GM04503 (cell line): Measurements from ENCODE around the gene ANKS3.

Experiments used
- DNase-seq: peaks from one replicate; pipeline ENCODE4 v3.0.0-alpha.2; 2012; ENCODE audit warnings: low read depth

The ANKS3 gene

GRCh38 chr16:4724661-4725270, 9.3 kb downstream of the ANKS3 start:
- no peak for DNase-seq

GRCh38 chr16:4723071-4723767, 10.9 kb downstream of the ANKS3 start:
- DNase-seq, result no peak

DNA sequence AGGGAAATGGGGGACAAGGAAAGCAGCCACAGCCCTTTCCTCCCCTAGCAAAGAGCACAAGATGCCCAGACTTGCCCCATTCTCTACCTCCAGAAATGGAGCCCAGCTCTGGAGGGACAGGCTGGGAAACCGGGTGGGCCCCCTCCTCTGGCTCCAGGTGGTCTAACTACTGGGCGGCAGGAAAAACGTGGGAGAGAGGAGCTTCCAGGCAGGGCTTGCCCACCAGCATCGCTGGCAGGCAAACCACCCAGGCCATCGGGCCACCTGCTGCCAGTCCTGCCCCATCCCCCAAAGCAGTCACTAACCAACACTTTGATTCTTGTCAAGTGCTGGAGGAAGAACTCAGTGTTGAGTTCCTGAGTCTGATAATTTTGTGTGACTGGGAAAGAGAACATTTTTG, 15.6 kb downstream of the ANKS3 start:
- no peak for DNase-seq

GRCh38 chr16:4714996-4715395, 19.1 kb downstream of the ANKS3 start:
- DNase-seq, result no peak

DNA sequence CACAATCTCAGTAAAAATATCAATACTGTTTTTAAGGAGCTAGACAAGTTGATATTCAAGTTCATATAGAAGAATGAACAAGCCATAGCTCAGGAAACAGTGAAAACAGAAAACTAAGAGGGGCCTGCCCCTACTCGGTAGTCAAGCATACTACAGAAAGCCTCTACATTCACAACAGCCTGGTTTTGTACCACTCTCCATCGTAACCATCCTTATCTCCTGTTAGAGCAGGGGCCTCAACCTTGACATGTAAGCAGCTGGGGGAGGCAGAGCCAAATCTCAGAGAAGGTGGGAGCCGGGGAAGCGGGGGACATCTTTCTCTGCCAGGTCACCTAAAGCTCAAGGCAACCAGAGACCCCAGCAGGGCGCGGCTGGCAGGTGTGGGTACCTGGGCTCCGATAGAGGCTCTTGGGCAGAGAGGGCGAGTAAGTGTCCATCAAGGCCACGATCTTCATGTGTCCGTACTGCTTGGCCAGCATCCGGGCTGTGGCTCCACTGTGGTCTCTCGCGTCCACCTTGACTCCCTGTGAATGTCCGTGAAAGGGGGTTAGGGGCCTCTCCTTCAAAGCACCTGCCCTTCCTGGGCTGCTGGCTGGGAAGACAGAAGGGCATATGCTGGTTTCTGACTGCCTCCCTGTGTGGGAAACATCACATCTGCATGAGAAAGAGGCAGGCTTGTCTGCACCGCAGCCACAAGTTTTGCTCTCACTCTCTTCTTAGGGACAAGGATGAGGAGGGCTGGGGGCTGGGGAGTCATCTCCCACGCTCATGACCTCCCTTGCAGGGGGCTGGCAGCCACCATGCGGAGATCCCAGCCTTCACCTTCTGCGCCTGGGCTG, 20.2 kb downstream of the ANKS3 start:
- no peak for DNase-seq

DNA sequence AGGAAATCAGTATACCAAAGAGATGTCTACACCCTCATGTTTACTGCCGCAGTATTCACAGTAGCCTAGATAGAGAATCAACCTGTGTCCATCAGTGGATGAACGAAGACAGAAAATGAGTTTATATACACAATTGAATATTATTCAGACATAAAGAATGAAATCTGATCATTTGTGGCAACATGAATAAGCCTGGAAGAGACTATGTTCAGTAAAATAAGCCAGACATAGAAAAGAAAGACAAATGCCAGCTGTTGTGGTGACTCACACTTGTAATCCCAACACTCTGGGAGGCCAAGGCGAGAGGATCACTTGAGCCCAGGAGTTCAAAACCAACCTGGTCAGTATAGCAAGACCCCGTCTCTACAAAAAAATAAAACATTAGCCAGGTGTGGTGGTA, 24.6 kb downstream of the ANKS3 start:
- no peak for DNase-seq

DNA sequence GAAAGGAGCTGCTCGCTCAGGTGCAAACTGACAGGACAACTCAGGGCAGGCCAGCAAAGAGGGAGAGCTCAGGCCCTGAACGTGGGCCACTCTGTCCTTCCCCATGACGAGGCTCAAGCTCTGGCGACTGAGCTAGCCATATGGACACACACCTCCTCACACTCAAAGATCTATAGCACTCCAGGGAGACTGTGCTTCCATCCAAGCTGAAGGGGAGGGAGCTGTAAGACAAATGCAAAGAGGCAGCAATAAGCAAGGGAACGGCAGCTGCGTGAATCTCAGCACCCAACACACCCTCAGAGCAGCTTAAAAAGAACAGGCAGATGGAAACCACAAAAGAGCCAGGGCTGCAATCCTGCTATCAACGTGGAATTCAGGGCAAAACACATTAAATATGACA, 27.2 kb downstream of the ANKS3 start:
- DNase-seq, result no peak

DNA sequence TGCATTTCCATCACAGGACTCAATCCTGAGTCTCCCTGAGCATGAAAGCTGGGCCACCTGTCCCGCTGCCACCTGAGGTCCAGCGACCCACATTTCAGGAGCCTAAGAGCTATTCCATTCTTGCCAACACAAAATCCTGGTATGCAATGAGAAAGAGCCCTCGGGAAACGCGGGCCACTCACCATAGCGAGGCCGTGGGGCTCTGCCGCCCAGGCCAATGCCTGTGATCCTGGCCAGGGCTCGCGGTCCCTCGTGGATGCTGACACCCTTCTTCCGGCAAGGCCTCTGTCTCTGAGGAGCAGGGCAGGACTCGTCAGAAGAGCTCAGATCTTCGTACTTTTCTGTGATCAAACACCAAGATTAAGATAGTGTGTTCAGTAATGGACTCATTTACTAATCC, 29.2 kb downstream of the ANKS3 start:
- no peak for DNase-seq

DNA sequence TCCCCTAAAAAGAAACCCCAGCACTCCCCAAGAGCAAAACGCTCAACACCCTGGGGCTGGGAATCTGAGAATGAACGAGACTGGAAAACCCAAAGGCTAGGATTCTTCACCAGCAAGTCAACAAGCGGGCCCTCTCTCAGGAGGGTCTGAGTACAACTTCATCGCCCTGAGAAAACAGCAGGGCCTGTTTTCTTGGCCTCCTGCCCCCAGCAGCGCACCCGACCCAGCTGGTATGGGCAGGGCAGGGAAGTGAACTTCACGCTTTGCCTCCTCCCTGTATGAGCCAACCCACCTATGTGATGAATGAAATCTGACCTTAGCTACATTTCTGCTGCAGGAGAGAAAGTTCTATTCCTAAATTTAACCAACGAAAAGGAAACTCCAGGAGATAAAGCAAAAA, 29.6 kb downstream of the ANKS3 start:
- no peak for DNase-seq

- DNase-seq, result no peak
Observed at GRCh38 chr16:4703906-4704305, 30.2 kb downstream of the ANKS3 start.

- DNase-seq, result no peak
Observed at GRCh38 chr16:4702466-4702808, 31.6 kb downstream of the ANKS3 start.

DNA sequence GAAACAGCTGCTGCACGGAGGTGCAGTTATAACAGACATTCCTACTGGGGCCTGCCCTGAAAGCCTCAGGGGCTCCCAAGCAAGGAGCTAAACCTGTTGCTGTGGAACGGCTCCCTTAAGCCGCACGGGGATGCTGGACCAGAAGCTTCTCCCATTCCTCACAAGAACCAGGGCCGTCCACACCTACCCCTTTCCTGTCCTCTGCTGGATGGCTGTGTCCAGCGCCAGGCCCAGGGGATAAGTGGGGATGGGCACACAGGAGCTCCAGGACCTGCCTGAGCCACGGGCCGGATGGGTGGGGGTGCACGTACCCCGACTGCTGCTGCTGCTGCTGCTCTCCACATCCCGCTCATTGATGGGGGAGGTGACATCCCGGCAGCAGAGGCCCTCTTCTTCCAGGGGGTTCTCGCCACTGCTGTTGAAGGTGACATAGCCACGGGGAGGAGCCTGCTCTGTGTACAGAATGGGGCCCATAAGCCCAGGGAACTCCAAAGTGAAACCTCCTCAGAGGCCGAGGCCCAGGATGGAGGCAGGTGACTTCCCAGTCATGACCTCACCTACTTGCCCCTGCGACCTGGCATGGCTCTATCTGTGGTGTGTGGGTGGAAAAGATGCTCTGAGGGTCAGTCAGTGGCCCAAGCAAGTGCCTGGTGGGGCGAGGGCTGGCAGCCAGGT, 32.1 kb downstream of the ANKS3 start:
- DNase-seq, result no peak

- no peak for DNase-seq
Observed at GRCh38 chr16:4700997-4701743, 32.9 kb downstream of the ANKS3 start.

DNA sequence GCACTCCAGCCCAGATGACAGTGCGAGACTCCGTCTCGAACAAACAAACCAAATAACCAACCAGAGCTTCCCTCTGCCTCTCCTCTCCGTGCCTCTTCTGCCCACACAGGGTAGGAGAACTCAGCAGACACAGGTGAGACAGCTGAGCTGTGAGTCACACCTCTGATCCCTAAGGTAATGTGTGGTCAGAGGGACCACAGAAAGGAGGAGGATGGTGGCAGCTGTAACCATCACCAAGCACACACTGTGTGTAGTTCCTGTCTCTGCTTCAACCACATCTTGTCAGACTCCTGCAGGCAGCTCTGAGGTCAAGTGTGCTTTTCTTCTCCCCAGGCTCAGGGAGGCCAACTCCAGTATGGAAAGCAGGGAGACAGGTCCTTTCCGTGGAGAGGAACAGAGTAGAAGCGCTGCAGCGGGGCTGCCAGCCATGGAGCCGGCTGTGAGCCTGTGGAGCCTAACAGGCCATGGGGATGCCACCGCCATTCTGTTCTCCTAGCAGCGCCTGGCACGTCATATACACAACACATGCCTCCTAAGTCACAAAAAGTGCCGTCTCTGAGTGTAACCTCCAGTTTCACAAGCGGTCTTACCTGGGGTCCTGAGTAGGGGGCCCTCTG, 33.6 kb downstream of the ANKS3 start:
- no peak for DNase-seq

- DNase-seq, result no peak
Observed at GRCh38 chr16:4699046-4699556, 35.0 kb downstream of the ANKS3 start.

DNA sequence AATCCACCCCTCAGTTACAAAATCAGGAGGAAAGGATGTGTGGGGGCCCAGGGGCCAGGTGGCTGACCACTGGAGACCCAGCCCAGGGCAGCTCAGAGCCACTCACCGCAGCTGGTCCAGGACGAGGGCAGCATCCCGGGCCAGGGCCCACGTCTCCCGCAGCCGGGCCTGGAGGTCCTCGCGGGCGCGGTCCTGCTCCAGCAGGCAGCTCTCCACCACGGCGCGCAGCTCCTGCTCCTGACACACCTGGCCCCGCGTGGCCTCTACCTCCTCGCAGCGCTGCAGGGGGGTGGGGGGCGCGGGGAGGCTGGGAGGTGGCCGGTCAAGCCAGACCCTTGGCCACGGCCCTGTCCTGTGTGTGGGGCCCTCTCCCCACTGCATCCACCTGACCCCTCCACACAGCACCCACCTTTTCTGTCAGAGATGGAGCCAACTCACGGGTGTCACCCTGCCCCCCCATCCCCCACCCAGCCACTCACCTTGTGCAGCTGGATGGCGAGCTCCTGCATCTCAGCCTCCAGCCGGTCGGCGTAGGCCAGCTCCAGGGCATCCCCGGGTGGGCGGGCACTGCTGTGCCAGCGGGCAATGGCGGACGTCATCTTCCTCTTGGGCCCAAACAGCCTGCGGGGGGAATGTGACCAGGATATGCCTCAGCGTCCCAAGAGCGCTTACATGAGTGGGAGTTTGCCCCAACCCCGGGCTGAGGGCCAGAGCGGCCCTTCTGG, 35.6 kb downstream of the ANKS3 start:
- DNase-seq, result no peak

DNA sequence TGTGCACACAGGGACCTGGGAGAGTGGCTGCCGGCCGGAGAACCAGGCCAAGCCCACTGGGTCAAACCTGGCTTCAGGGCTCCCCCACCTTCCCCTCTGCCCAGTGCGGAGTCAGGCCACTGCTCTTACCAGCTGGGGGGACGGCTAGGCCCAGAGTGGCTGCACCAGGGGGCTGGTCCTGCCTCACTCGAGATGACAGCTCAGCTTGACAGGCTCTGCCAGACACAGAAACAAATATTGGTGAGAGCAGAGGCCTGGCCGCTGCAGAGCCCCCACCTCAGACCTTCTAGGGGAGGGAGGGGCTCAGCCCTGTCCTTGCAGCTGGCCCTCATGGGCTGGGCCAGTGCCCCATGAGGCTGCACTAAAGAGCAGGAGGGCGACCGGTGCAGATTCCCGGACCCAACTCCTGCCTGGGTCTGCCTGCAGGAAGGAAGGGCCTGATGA, 36.2 kb downstream of the ANKS3 start:
- no peak for DNase-seq

- no peak for DNase-seq
Observed at GRCh38 chr16:4696905-4697847, 36.9 kb downstream of the ANKS3 start.

GRCh38 chr16:4696172-4696904, 37.7 kb downstream of the ANKS3 start:
- DNase-seq, result no peak
